ENCODE results near the gene FAP.

FAP gene

GRCh38 chr2:162212366-162212765 is 30.9 kb downstream of the FAP start:
- no peaks in the 10 kb centered on the region for H3K9me3 ChIP-seq (ENCODE audit: control insufficient read depth, insufficient read depth, low read depth, low read length)
- H3K4me3 ChIP-seq (ENCODE audit: low read depth, low read length): no peak overlapping the region
- TF ChIP-seq ZNF391 (tag by site-specific recombination; IDR thresholded peaks at IDR 0.05; ENCODE audit: borderline replicate concordance, low read depth) (no peak), HOXA7 (CRISPR knock-in tag; IDR thresholded peaks at IDR 0.05; ENCODE audit: borderline replicate concordance) (no peak), TSHZ1 (tag by site-specific recombination; IDR thresholded peaks at IDR 0.05; ENCODE audit: borderline replicate concordance) (no peak), SP2 (tag by site-specific recombination; IDR thresholded peaks at IDR 0.05) (no peak), ZNF830 (tag by site-specific recombination; IDR thresholded peaks at IDR 0.05; ENCODE audit: low read depth) (no peak), ZNF747 (tag by site-specific recombination; IDR thresholded peaks at IDR 0.05) (no peak), SETDB1 (IDR thresholded peaks at IDR 0.05; ENCODE audit: insufficient read length, low read length) (no peak), PRDM1 (tag by site-specific recombination; IDR thresholded peaks at IDR 0.05) (no peak)
- H3K4me1 ChIP-seq (ENCODE audit: control insufficient read depth, insufficient read depth, low read length): no peaks in the 10 kb centered on the region
- no peaks in the 10 kb centered on the region for H3K36me3 ChIP-seq (ENCODE audit: control insufficient read depth in 2 of 2, insufficient read depth in 1 of 2, low read length in 2 of 2)
- POLR2A ChIA-PET: no interaction called here
- CTCF ChIA-PET: interaction anchor here (0.9 kb wide), 1 partner anchor 9 kb away, joined by 3 read pairs; no protein-coding TSS in a partner anchor
- no peak overlapping the region for H3K27ac ChIP-seq (ENCODE audit: extremely low read depth, low read depth, low read length)

DNA sequence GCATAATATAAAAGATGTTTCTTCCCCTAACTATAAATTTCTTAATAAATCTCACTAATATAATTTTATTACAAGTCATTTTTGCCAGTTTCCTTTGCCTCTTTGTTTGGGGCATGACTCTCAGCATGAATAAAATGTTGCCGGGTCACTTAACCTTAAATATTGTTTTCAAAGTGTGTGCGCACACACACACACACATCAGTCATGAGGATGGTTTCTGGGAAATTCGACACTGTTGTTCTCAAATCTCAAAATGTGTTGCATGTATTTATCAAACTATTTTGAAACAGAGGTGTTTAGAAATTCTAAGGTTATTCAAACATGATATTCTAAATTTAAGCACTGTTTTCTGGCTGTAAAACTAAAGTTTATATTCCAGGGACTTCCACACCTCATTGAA is 31.5 kb downstream of the FAP start:
- H3K27ac ChIP-seq (ENCODE audit: extremely low read depth, low read depth, low read length): no peak overlapping the region
- TF ChIP-seq KLF9 (tag by site-specific recombination; IDR thresholded peaks at IDR 0.05; ENCODE audit: low read depth): no peak
- no peak for TF ChIP-seq RBAK (tag by site-specific recombination; IDR thresholded peaks at IDR 0.05)
- TF ChIP-seq ZNF670 (tag by site-specific recombination; IDR thresholded peaks at IDR 0.05; ENCODE audit: low read depth): no peak
- ChIA-PET POLR2A (no interaction called here), CTCF (interaction anchor here (0.9 to 2.2 kb wide), 2 partner anchors 8 to 9 kb away, joined by 3 to 12 read pairs; no protein-coding TSS in a partner anchor)
- no peaks in the 10 kb centered on the region for H3K4me1 ChIP-seq (ENCODE audit: control insufficient read depth, insufficient read depth, low read length)
- H3K4me3 ChIP-seq (ENCODE audit: low read depth, low read length): no peak overlapping the region
- H3K9me3 ChIP-seq (ENCODE audit: control insufficient read depth, insufficient read depth, low read depth, low read length): no peaks in the 10 kb centered on the region
- no peaks in the 10 kb centered on the region for H3K36me3 ChIP-seq (ENCODE audit: control insufficient read depth in 2 of 2, insufficient read depth in 1 of 2, low read length in 2 of 2)

DNA sequence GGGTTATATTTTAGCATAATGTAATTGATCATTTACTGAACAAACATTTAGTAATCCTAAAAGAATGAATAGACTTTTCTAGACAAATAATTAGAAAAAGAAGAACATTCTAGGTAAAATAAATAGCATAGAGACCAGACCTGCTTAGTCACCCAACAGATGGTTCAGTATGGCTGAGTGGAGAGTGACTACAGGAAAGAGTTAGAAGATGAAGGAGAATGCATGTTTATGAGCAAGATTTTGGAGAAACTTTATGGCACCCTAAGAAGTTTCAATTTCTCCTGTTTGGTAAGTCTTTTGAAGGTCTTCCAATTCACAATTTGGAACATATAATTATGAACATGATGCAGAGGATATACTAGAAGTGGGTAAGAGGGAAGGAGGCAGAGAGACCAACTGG is 32.9 kb downstream of the FAP start:
- TF ChIP-seq ZBTB8A (tag by site-specific recombination; IDR thresholded peaks at IDR 0.05) (no peak), ZNF341 (tag by site-specific recombination; IDR thresholded peaks at IDR 0.05; ENCODE audit: low read depth) (no peak), ZFP41 (tag by site-specific recombination; IDR thresholded peaks at IDR 0.05; ENCODE audit: borderline replicate concordance) (no peak), SETDB1 (IDR thresholded peaks at IDR 0.05; ENCODE audit: insufficient read length, low read length) (no peak), ZNF223 (tag by site-specific recombination; IDR thresholded peaks at IDR 0.05) (no peak), ZNF555 (tag by site-specific recombination; conservative IDR thresholded peaks at IDR 0.05) (no peak), ELK4 (IDR thresholded peaks at IDR 0.05; ENCODE audit: borderline replicate concordance, low read depth, low read length) (no peak), ZNF544 (tag by site-specific recombination; IDR thresholded peaks at IDR 0.05) (no peak), ZBTB1 (tag by site-specific recombination; IDR thresholded peaks at IDR 0.05) (no peak), ZNF548 (tag by site-specific recombination; IDR thresholded peaks at IDR 0.05) (no peak), MZF1 (tag by site-specific recombination; IDR thresholded peaks at IDR 0.05; ENCODE audit: borderline replicate concordance) (no peak)
- TF ChIP-seq, protein P1, sequence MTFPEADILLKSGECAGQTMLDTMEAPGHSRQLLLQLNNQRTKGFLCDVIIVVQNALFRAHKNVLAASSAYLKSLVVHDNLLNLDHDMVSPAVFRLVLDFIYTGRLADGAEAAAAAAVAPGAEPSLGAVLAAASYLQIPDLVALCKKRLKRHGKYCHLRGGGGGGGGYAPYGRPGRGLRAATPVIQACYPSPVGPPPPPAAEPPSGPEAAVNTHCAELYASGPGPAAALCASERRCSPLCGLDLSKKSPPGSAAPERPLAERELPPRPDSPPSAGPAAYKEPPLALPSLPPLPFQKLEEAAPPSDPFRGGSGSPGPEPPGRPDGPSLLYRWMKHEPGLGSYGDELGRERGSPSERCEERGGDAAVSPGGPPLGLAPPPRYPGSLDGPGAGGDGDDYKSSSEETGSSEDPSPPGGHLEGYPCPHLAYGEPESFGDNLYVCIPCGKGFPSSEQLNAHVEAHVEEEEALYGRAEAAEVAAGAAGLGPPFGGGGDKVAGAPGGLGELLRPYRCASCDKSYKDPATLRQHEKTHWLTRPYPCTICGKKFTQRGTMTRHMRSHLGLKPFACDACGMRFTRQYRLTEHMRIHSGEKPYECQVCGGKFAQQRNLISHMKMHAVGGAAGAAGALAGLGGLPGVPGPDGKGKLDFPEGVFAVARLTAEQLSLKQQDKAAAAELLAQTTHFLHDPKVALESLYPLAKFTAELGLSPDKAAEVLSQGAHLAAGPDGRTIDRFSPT (tag by site-specific recombination; IDR thresholded peaks at IDR 0.05): no peak
- H3K36me3 ChIP-seq (ENCODE audit: control insufficient read depth in 2 of 2, insufficient read depth in 1 of 2, low read length in 2 of 2): no peaks in the 10 kb centered on the region
- ChIA-PET POLR2A (no interaction called here), CTCF (interaction anchor here (0.8 to 2.2 kb wide), 3 partner anchors 10 to 546 kb away, joined by 3 to 12 read pairs (median 4); no protein-coding TSS in a partner anchor)
- H3K4me1 ChIP-seq (ENCODE audit: control insufficient read depth, insufficient read depth, low read length): no peaks in the 10 kb centered on the region
- no peak overlapping the region for H3K4me3 ChIP-seq (ENCODE audit: low read depth, low read length)
- no peaks in the 10 kb centered on the region for H3K9me3 ChIP-seq (ENCODE audit: control insufficient read depth, insufficient read depth, low read depth, low read length)
- no peak overlapping the region for H3K27ac ChIP-seq (ENCODE audit: extremely low read depth, low read depth, low read length)

All from HEK293 (cell line).